CD14-positive monocyte (primary cell): ENCODE measurements around the gene TNFRSF1A. TPM values are rescaled to one million over a fixed set of nuclear protein-coding genes. Genes with fewer than 3 reads are reported as not detected.

ENCODE experiments used
- DNase-seq, 3 donors: peaks; one replicate each; pipeline ENCODE4 v3.0.0-alpha.2; 2011 to 2022
- H2AFZ ChIP-seq: 2 replicates; pipeline ENCODE4 v1.6.0; 2012; ENCODE audit warnings: mild to moderate bottlenecking, low read depth, low read length, inconsistent platforms; ENCODE audit not compliant: insufficient read depth, poor library complexity, severe bottlenecking
- H3K27ac ChIP-seq, 2 donors: 1 replicate in 1 of 2; 2 replicates in 1 of 2; pipeline ENCODE4 v1.5.1; 2012 to 2013; ENCODE audit warnings: low read length in 2 of 2, control low read depth in 1 of 2, inconsistent platforms in 1 of 2, low read depth in 1 of 2, mild to moderate bottlenecking in 1 of 2
- H3K27me3 ChIP-seq, 2 donors: one replicate each; pipeline versions ENCODE4 v1.6.0 to v1.6.1; 2011 to 2013; ENCODE audit warnings: low read length in 2 of 2; ENCODE audit not compliant: control insufficient read depth in 2 of 2, insufficient read depth in 2 of 2
- H3K36me3 ChIP-seq, 2 donors: replicated peaks in 1 of 2; 1 replicate in 1 of 2; 2 replicates in 1 of 2; pipeline versions ENCODE4 v1.5.1 to v1.6.1; 2012 to 2013; ENCODE audit warnings: low read length in 2 of 2, control low read depth in 1 of 2, inconsistent platforms in 1 of 2, mild to moderate bottlenecking in 1 of 2; ENCODE audit not compliant: insufficient read depth in 2 of 2, control insufficient read depth in 1 of 2
- H3K4me1 ChIP-seq, 2 donors: 1 replicate in 1 of 2; 2 replicates in 1 of 2; pipeline versions ENCODE4 v1.5.1 to v1.6.1; 2012 to 2013; ENCODE audit warnings: low read length in 2 of 2, control low read depth in 1 of 2, inconsistent platforms in 1 of 2, mild to moderate bottlenecking in 1 of 2, moderate library complexity in 1 of 2; ENCODE audit not compliant: insufficient read depth in 2 of 2, control insufficient read depth in 1 of 2
- H3K4me2 ChIP-seq: replicated peaks from 2 replicates; pipeline ENCODE3; 2012; ENCODE audit warnings: low read length, moderate library complexity, mild to moderate bottlenecking; ENCODE audit not compliant: poor library complexity, severe bottlenecking; ENCODE audit errors: extremely low read depth
- H3K4me3 ChIP-seq, 3 experiments: fragments of 200-600 bp in 1 of 3; sonication (generic) in 1 of 3; replicated peaks in 1 of 3; 1 replicate in 2 of 3; 2 replicates in 1 of 3; pipeline ENCODE4 v1.5.1; 2011 to 2013; ENCODE audit warnings: low read length in 3 of 3, mild to moderate bottlenecking in 3 of 3, control low read depth in 2 of 3, low read depth in 2 of 3, inconsistent platforms in 1 of 3, moderate library complexity in 1 of 3
- H3K79me2 ChIP-seq: 2 replicates; pipeline ENCODE4 v1.6.0; 2012; ENCODE audit warnings: mild to moderate bottlenecking, control low read depth, inconsistent platforms, low read length, moderate library complexity; ENCODE audit not compliant: insufficient read depth
- H3K9ac ChIP-seq: 2 replicates; pipeline ENCODE4 v1.6.0; 2017; ENCODE audit warnings: low read length, mild to moderate bottlenecking; ENCODE audit not compliant: insufficient read depth, poor library complexity, severe bottlenecking
- H3K9me3 ChIP-seq, 2 donors: replicated peaks in 1 of 2; 1 replicate in 1 of 2; 2 replicates in 1 of 2; pipeline versions ENCODE4 v1.5.1 to v1.6.1; 2012 to 2013; ENCODE audit warnings: low read length in 2 of 2, control low read depth in 1 of 2; ENCODE audit not compliant: control insufficient read depth in 1 of 2, insufficient read depth in 1 of 2
- H4K20me1 ChIP-seq: 2 replicates; pipeline ENCODE4 v1.6.0; 2012; ENCODE audit warnings: mild to moderate bottlenecking, low read length, control low read depth, moderate library complexity; ENCODE audit not compliant: insufficient read depth
- H3K27ac Mint-ChIP-seq, 7 donors: one replicate each; pipeline ENCODE4 v1.8.0; 2020; ENCODE audit warnings: mild to moderate bottlenecking in 7 of 7, mixed read lengths in 7 of 7, moderate library complexity in 6 of 7, inconsistent platforms in 2 of 7
- H3K27me3 Mint-ChIP-seq, 3 donors: one replicate each; pipeline ENCODE4 v1.8.0; 2021 to 2022; ENCODE audit warnings: low read depth in 3 of 3, mild to moderate bottlenecking in 3 of 3, mixed read lengths in 3 of 3, moderate library complexity in 3 of 3, inconsistent platforms in 1 of 3
- H3K36me3 Mint-ChIP-seq, 2 donors: one replicate each; pipeline ENCODE4 v1.8.0; 2020; ENCODE audit warnings: mixed read lengths in 2 of 2, inconsistent platforms in 1 of 2, mild to moderate bottlenecking in 1 of 2
- H3K4me1 Mint-ChIP-seq: one replicate; pipeline ENCODE4 v1.8.0; 2020; ENCODE audit warnings: mild to moderate bottlenecking, mixed read lengths
- H3K4me3 Mint-ChIP-seq, 2 donors: one replicate each; pipeline ENCODE4 v1.8.0; 2020; ENCODE audit warnings: mild to moderate bottlenecking in 2 of 2, mixed read lengths in 2 of 2, moderate library complexity in 1 of 2
- H3K9me3 Mint-ChIP-seq, 7 donors: one replicate each; pipeline ENCODE4 v1.8.0; 2020 to 2022; ENCODE audit warnings: mixed read lengths in 7 of 7, mild to moderate bottlenecking in 6 of 7, moderate library complexity in 6 of 7, inconsistent platforms in 2 of 7
- WGBS: methylation state at CpG from one replicate; pipeline ENCODE4 v1.1.5; 2013; ENCODE audit warnings: missing lambda C conversion rate; ENCODE audit not compliant: insufficient coverage; 5-methylcytosine and 5-hydroxymethylcytosine counted together
- intact Hi-C, 2 donors: fragments of 100-400 bp; cut with micrococcal nuclease; formaldehyde crosslinking; loops; one replicate each; pipeline versions ENCODE4 v1.15.0 to v1.15.1; 2023
- polyA plus RNA-seq, 3 donors: library from polyadenylated mRNA; depleted of rRNA in 1 of 3; unstranded in 2 of 3; stranded (reverse) in 1 of 3; fragments of 300-500 nt in 2 of 3; fragments of >200 nt in 1 of 3; fragmentation: Illumina TruSeq in 2 of 3; gene quantifications; 1 replicate in 2 of 3; 2 replicates in 1 of 3; pipeline ENCODE4 v1.2.3, GENCODE V29; 2012 to 2021
- TF ChIP-seq, protein P1 (sequence below): fragments of 200-600 bp; IDR thresholded peaks from one replicate; pipeline ENCODE4 v1.8.0; 2022; ENCODE audit warnings: antibody characterized with exemption, mild to moderate bottlenecking

Gene TNFRSF1A
- polyA plus RNA-seq, 3 donors: 108 to 157 (median 152) TPM

- no peak for DNase-seq
- Histone ChIP-seq H3K9me3 (no peaks in the 10 kb centered on the region), H3K9ac (no peak overlapping the region), H3K36me3 (no peaks in the 10 kb centered on the region), H3K4me3 (no peak overlapping the region), H3K4me1 (peaks cover 7 to 14% of the 10 kb centered on the region in 2 donors), H4K20me1 (no peaks in the 10 kb centered on the region), H3K79me2 (no peaks in the 10 kb centered on the region), H3K27ac (no peak overlapping the region), H3K4me2 (no peak overlapping the region), H2AFZ (no peak overlapping the region), H3K27me3 (peaks cover 0 to 37% of the 10 kb centered on the region in 2 donors)
- H3K27ac Mint-ChIP-seq: peak overlapping the region in 2 of 7 donors; percentile 7 to 39
- 88% methylated on average over 9 of the region's 11 CpGs for WGBS
- no peaks in the 10 kb centered on the region for H3K9me3 Mint-ChIP-seq
- intact Hi-C loops: loop anchor here in 1 of 2 donors (2.0 kb wide), 1 partner anchor 218 kb away; no protein-coding TSS in a partner anchor
- TF ChIP-seq, protein P1, sequence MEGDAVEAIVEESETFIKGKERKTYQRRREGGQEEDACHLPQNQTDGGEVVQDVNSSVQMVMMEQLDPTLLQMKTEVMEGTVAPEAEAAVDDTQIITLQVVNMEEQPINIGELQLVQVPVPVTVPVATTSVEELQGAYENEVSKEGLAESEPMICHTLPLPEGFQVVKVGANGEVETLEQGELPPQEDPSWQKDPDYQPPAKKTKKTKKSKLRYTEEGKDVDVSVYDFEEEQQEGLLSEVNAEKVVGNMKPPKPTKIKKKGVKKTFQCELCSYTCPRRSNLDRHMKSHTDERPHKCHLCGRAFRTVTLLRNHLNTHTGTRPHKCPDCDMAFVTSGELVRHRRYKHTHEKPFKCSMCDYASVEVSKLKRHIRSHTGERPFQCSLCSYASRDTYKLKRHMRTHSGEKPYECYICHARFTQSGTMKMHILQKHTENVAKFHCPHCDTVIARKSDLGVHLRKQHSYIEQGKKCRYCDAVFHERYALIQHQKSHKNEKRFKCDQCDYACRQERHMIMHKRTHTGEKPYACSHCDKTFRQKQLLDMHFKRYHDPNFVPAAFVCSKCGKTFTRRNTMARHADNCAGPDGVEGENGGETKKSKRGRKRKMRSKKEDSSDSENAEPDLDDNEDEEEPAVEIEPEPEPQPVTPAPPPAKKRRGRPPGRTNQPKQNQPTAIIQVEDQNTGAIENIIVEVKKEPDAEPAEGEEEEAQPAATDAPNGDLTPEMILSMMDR: no peak
- peaks cover 0 to 2% of the 10 kb centered on the region in 2 donors for H3K36me3 Mint-ChIP-seq
- H3K4me1 Mint-ChIP-seq: peaks cover 12% of the 10 kb centered on the region
- peaks cover 37 to 47% (median 37%) of the 10 kb centered on the region in 3 donors for H3K27me3 Mint-ChIP-seq
- H3K4me3 Mint-ChIP-seq: no peak overlapping the region
Measured at GRCh38 chr12:6280672-6281071, 61.2 kb downstream of the TNFRSF1A start.

GRCh38 chr12:6280053-6280469 is 61.8 kb downstream of the TNFRSF1A start:
- H3K9me3 Mint-ChIP-seq: no peaks in the 10 kb centered on the region
- H3K27ac ChIP-seq: no peak overlapping the region
- H3K36me3 ChIP-seq: no peaks in the 10 kb centered on the region
- H3K79me2 ChIP-seq: no peaks in the 10 kb centered on the region
- peaks cover 0 to 38% of the 10 kb centered on the region in 2 donors for H3K27me3 ChIP-seq
- no peak overlapping the region for H3K4me2 ChIP-seq
- no peaks in the 10 kb centered on the region for H3K9me3 ChIP-seq
- H3K27ac Mint-ChIP-seq: peak overlapping the region in 3 of 7 donors; percentile 7 to 80 (median 60)
- 82% methylated on average over 2 of the region's 2 CpGs for WGBS
- H3K9ac ChIP-seq: no peak overlapping the region
- H3K36me3 Mint-ChIP-seq: peaks cover 0 to 2% of the 10 kb centered on the region in 2 donors
- no peaks in the 10 kb centered on the region for H4K20me1 ChIP-seq
- H3K4me3 Mint-ChIP-seq: peak overlapping the region in 1 of 2 donors; percentile 12
- intact Hi-C loops: loop anchor here in 1 of 2 donors (2.0 kb wide), 1 partner anchor 217 kb away; no protein-coding TSS in a partner anchor
- no peak for DNase-seq
- H3K4me1 ChIP-seq: peaks cover 7 to 14% of the 10 kb centered on the region in 2 donors
- H3K4me1 Mint-ChIP-seq: peaks cover 10% of the 10 kb centered on the region
- peak overlapping the region; percentile 35 for H2AFZ ChIP-seq
- no peak overlapping the region for H3K4me3 ChIP-seq
- peaks cover 37 to 50% (median 40%) of the 10 kb centered on the region in 3 donors for H3K27me3 Mint-ChIP-seq
- TF ChIP-seq, protein P1: no peak
